HG03139 (cell line): ENCODE results near the gene ANKRD55.
"Not testable (repeated sequence)": the region's sequence is repeated elsewhere in the genome, so short reads cannot be mapped to it uniquely, and the experiment has no call there.

Experiments
- ATAC-seq: cut with Tn5 transposase; IDR thresholded peaks from one replicate; pipeline ENCODE4 v1.9.1; 2021; ENCODE audit not compliant: unreplicated experiment

Gene ANKRD55

GRCh38 chr5:56110646-56111403, 122.3 kb downstream of the ANKRD55 start:
- ATAC-seq, result no peak

GRCh38 chr5:56108246-56108645, 124.9 kb downstream of the ANKRD55 start:
- ATAC-seq, result no peak

GRCh38 chr5:56106837-56107236, 126.3 kb downstream of the ANKRD55 start:
- no peak for ATAC-seq

- no peak for ATAC-seq
Observed at GRCh38 chr5:56105511-56106291, 127.4 kb downstream of the ANKRD55 start.

- no peak for ATAC-seq
Observed at GRCh38 chr5:56102889-56103288, 130.2 kb downstream of the ANKRD55 start.

- ATAC-seq, result not testable (repeated sequence)
Observed at GRCh38 chr5:56102207-56102606, 130.9 kb downstream of the ANKRD55 start.

GRCh38 chr5:56101180-56101579, 131.9 kb downstream of the ANKRD55 start:
- ATAC-seq, result no peak

GRCh38 chr5:56100439-56101176, 132.5 kb downstream of the ANKRD55 start:
- no peak for ATAC-seq

- no peak for ATAC-seq
Observed at GRCh38 chr5:56099346-56099745, 133.8 kb downstream of the ANKRD55 start.

GRCh38 chr5:56097055-56097454, 136.1 kb downstream of the ANKRD55 start:
- ATAC-seq, result no peak

- ATAC-seq, result peak; percentile 66
Observed at GRCh38 chr5:56095579-56096102, 137.5 kb downstream of the ANKRD55 start.

- peak; percentile 33 for ATAC-seq
Observed at GRCh38 chr5:56094579-56095361, 138.4 kb downstream of the ANKRD55 start.

- ATAC-seq, result no peak
Observed at GRCh38 chr5:56093970-56094369, 139.2 kb downstream of the ANKRD55 start.

GRCh38 chr5:56092115-56092514, 141.0 kb downstream of the ANKRD55 start:
- ATAC-seq, result no peak

GRCh38 chr5:56091664-56092063, 141.5 kb downstream of the ANKRD55 start:
- no peak for ATAC-seq

GRCh38 chr5:56090793-56091460, 142.2 kb downstream of the ANKRD55 start:
- ATAC-seq, result no peak

GRCh38 chr5:56088967-56089829, 143.9 kb downstream of the ANKRD55 start:
- peak; percentile 63 for ATAC-seq

- ATAC-seq, result no peak
Observed at GRCh38 chr5:56088431-56088949, 144.6 kb downstream of the ANKRD55 start.

- ATAC-seq, result no peak
Observed at GRCh38 chr5:56085193-56085592, 147.9 kb downstream of the ANKRD55 start.
